ENCODE measurements around the gene PTTG1. TPM values are rescaled to one million over a fixed set of nuclear protein-coding genes. Genes with fewer than 3 reads are reported as not detected.
"Not testable (repeated sequence)": the region's sequence is repeated elsewhere in the genome, so short reads cannot be mapped to it uniquely, and the experiment has no call there.

The PTTG1 gene
- total RNA-seq, 4 donors from 2014 or later, result 31.5 to 46.3 (median 43.0) TPM

DNA sequence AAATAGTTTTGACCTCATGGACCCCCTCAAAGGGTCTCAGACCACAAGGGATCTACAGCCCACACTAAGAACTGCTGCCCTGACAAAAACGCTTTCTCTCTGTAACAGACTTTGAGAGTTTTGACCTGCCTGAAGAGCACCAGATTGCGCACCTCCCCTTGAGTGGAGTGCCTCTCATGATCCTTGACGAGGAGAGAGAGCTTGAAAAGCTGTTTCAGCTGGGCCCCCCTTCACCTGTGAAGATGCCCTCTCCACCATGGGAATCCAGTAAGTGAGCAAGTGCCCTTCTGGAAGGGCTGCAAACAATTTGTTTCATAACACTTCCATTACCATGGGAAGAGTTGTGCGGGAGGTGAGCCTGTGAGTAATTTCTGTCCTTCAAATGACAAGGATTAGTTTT lies 6.0 kb downstream of the PTTG1 start:
- WGBS, 2 donors, result 92 to 97% methylated on average over 4 of the region's 4 CpGs
- intact Hi-C loops (cut with DNase I; ENCODE audit: low total_unique reads), result no loop called here

GRCh38 chr5:160432196-160432595 lies 10.5 kb downstream of the PTTG1 start:
- TF ChIP-seq, protein P1, sequence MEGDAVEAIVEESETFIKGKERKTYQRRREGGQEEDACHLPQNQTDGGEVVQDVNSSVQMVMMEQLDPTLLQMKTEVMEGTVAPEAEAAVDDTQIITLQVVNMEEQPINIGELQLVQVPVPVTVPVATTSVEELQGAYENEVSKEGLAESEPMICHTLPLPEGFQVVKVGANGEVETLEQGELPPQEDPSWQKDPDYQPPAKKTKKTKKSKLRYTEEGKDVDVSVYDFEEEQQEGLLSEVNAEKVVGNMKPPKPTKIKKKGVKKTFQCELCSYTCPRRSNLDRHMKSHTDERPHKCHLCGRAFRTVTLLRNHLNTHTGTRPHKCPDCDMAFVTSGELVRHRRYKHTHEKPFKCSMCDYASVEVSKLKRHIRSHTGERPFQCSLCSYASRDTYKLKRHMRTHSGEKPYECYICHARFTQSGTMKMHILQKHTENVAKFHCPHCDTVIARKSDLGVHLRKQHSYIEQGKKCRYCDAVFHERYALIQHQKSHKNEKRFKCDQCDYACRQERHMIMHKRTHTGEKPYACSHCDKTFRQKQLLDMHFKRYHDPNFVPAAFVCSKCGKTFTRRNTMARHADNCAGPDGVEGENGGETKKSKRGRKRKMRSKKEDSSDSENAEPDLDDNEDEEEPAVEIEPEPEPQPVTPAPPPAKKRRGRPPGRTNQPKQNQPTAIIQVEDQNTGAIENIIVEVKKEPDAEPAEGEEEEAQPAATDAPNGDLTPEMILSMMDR (IDR thresholded peaks at IDR 0.05), result no peak
- TF ChIP-seq POLR2A (IDR thresholded peaks at IDR 0.05), result no peak
- intact Hi-C loops (cut with DNase I; ENCODE audit: low total_unique reads), result no loop called here
- 91 to 97% methylated on average over 4 of the region's 4 CpGs for WGBS, 2 donors
- no peak for DNase-seq (ENCODE audit: low spot score in 2 of 2)
- no peak overlapping the region for H3K4me3 ChIP-seq (ENCODE audit: low read depth, poor library complexity, severe bottlenecking)

More for the DNA sequence above, 6.0 kb downstream of the PTTG1 start:
- TF ChIP-seq POLR2A (IDR thresholded peaks at IDR 0.05), result no peak
- DNase-seq (ENCODE audit: low spot score in 2 of 2), result no peak
- no peak overlapping the region for H3K4me3 ChIP-seq (ENCODE audit: low read depth, poor library complexity, severe bottlenecking)

DNA sequence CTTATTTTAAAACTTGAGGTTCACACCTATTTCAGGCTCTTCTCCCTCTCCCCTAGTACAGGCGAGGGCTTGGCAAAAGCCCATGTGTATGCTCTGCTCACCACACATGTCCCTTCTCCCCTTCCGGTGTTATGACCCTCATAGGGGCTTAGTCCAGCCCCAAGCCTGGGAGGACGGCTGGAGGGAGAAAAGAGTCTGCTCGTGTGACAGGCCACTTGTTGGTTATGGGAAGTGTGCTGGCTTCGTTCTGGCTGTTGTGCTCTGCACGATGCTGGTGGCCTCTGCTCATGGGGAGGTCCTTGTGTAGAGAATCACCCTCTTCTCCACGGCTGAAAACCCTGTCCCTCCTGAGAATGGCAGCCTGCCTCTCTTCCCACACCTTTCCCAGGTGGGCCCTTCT lies 11.1 kb downstream of the PTTG1 start:
- 96 to 97% methylated on average over 7 of the region's 7 CpGs for WGBS, 2 donors
- intact Hi-C loops (cut with DNase I; ENCODE audit: low total_unique reads), result no loop called here
- TF ChIP-seq, protein P1 (IDR thresholded peaks at IDR 0.05), result no peak
- TF ChIP-seq POLR2A (IDR thresholded peaks at IDR 0.05), result no peak
- H3K4me3 ChIP-seq (ENCODE audit: low read depth, poor library complexity, severe bottlenecking), result no peak overlapping the region
- DNase-seq (ENCODE audit: low spot score in 2 of 2), result no peak

GRCh38 chr5:160434022-160434531 lies 12.4 kb downstream of the PTTG1 start:
- TF ChIP-seq, protein P1 (IDR thresholded peaks at IDR 0.05), result no peak
- no peak for DNase-seq (ENCODE audit: low spot score in 2 of 2)
- intact Hi-C loops (cut with DNase I; ENCODE audit: low total_unique reads), result no loop called here
- WGBS, 2 donors, result 45 to 48% methylated on average over 9 of the region's 9 CpGs
- no peak overlapping the region for H3K4me3 ChIP-seq (ENCODE audit: low read depth, poor library complexity, severe bottlenecking)

DNA sequence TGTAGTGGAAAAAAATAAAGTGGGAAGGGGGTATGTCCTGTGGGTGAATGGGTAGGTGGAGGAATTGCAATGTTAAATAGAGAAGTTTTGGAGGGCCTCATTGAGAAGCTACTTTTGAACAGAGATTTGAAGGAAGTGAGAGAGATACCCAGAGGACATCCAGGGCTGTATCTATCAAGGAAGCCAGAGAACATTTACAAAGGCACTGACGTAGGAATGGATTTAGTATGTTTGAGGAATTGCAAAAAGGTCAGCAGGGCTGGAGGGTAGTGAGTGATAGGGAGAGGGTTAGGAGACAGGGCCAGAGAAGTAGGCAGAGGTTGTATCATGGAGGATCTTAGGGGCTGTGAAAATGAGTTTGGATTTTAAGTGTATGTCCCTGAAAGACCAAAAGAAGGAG lies 13.9 kb downstream of the PTTG1 start:
- 91 to 95% methylated on average over 1 of the region's 1 CpG for WGBS, 2 donors
- DNase-seq (ENCODE audit: low spot score in 2 of 2), result no peak
- TF ChIP-seq POLR2A (IDR thresholded peaks at IDR 0.05), result no peak
- TF ChIP-seq, protein P1 (IDR thresholded peaks at IDR 0.05), result no peak
- intact Hi-C loops (cut with DNase I; ENCODE audit: low total_unique reads), result no loop called here
- H3K4me3 ChIP-seq (ENCODE audit: low read depth, poor library complexity, severe bottlenecking), result no peak overlapping the region

DNA sequence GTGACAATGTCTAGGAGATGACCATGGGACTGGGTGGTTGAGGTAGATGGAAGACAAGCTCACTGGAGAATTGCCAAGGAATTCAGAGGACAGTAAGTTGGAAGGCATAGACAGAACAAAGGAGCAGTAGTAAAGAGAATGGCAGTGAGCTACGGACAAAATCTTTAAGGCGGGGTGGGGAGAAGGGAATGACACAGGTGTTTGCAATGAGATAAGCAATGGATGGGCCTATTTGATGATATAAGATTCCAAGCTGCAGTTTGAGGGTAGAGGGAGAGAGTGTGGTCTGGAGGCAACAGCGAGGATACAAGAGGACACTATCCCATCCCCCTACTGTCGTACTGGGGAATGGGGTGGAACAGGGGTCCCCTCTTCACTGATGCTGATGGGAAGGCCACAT lies 14.4 kb downstream of the PTTG1 start:
- intact Hi-C loops (cut with DNase I; ENCODE audit: low total_unique reads), result no loop called here
- no peak for DNase-seq (ENCODE audit: low spot score in 2 of 2)
- 93 to 94% methylated on average over 4 of the region's 4 CpGs for WGBS, 2 donors
- no peak overlapping the region for H3K4me3 ChIP-seq (ENCODE audit: low read depth, poor library complexity, severe bottlenecking)
- TF ChIP-seq, protein P1 (IDR thresholded peaks at IDR 0.05), result no peak
- no peak for TF ChIP-seq POLR2A (IDR thresholded peaks at IDR 0.05)

DNA sequence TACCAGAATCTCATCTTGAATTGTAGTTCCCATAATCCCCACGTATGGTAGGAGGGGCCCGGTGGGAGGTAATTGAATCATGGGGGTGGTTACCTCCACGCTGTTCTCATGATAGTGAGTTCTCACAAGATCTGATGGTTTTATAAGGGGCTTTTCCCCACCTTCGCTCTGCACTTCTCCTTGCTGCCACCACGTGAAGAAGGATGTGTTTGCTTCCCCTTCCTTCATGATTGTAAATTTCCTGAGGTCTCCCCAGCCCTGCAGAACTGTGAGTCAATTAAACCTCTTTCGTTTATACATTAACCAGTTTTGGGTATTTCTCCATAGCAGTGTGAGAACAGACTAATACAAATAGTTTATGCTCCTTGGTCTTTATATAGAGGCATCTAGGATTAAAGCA lies 15.0 kb downstream of the PTTG1 start:
- DNase-seq (ENCODE audit: low spot score in 2 of 2); H3K4me3 ChIP-seq (ENCODE audit: low read depth, poor library complexity, severe bottlenecking); intact Hi-C loops (cut with DNase I; ENCODE audit: low total_unique reads): not testable (repeated sequence)
- WGBS, 2 donors, result 51 to 57% methylated on average over 6 of the region's 6 CpGs
